IMR-90 (cell line): ENCODE measurements around the gene DNAJC25.

ENCODE experiments used
- CEBPB ChIP-seq: IDR thresholded peaks from 2 replicates; pipeline ENCODE4 v1.6.1; 2012; ENCODE audit warnings: low read depth, low read length, improper control_type of control experiment
- MAZ ChIP-seq: IDR thresholded peaks from 2 replicates; pipeline ENCODE4 v1.6.1; 2012; ENCODE audit warnings: low read depth, mild to moderate bottlenecking, low read length, improper control_type of control experiment, moderate library complexity, borderline replicate concordance
- MXI1 ChIP-seq: IDR thresholded peaks from 2 replicates; pipeline ENCODE4 v1.6.1; 2012; ENCODE audit warnings: low read depth, mild to moderate bottlenecking, low read length, moderate library complexity, borderline replicate concordance
- POLR2A ChIP-seq: IDR thresholded peaks from 2 replicates; pipeline ENCODE4 v1.6.1; 2012; ENCODE audit warnings: mild to moderate bottlenecking, low read depth, low read length
- RAD21 ChIP-seq: IDR thresholded peaks from 2 replicates; pipeline ENCODE4 v1.6.1; 2012; ENCODE audit warnings: low read length, improper control_type of control experiment
- RCOR1 ChIP-seq: IDR thresholded peaks from 2 replicates; pipeline ENCODE4 v1.6.1; 2012; ENCODE audit warnings: mild to moderate bottlenecking, low read length, improper control_type of control experiment; ENCODE audit not compliant: insufficient replicate concordance
- SMC3 ChIP-seq: fragments of 150-350 bp; IDR thresholded peaks from 2 replicates; pipeline ENCODE4 v1.6.1; 2016; ENCODE audit warnings: low read depth, mild to moderate bottlenecking, antibody characterized with exemption, low read length, moderate library complexity
- TF ChIP-seq, protein P1 (sequence below): fragments of 150-350 bp; IDR thresholded peaks from 2 replicates; pipeline ENCODE4 v1.6.1; 2017; ENCODE audit warnings: mild to moderate bottlenecking, antibody characterized with exemption, low read length, low read depth
- TF ChIP-seq, protein P2 (sequence below): conservative IDR thresholded peaks from 2 replicates; pipeline ENCODE4 v1.5.1; 2012; ENCODE audit warnings: mild to moderate bottlenecking, low read depth, low read length, improper control_type of control experiment

DNA sequence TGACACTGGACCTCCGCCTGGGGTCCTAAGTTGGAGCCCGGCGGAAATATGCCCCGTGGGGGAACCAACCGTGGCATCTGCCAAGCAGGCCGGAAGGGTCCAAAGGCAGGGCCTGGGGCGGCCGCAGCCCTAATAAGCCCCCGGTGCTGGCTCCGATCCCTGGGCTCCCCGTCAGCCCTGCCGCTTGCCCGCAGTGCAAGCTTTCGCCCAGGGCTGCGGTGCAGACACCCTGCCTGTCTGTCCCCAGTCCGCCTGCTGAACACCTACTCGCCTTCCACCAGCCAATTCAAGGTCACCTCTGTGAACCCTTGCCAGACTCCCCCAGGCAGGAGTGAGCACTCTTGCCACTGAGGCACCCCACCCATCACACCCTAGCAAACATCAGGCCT is 31.2 kb upstream of the DNAJC25 start:
- TF ChIP-seq MAZ (no peak), POLR2A (no peak), RCOR1 (no peak), RAD21 (no peak), SMC3 (no peak), CEBPB (no peak), MXI1 (no peak)
- TF ChIP-seq, protein P1, sequence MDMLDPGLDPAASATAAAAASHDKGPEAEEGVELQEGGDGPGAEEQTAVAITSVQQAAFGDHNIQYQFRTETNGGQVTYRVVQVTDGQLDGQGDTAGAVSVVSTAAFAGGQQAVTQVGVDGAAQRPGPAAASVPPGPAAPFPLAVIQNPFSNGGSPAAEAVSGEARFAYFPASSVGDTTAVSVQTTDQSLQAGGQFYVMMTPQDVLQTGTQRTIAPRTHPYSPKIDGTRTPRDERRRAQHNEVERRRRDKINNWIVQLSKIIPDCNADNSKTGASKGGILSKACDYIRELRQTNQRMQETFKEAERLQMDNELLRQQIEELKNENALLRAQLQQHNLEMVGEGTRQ = no peak
- TF ChIP-seq, protein P2, sequence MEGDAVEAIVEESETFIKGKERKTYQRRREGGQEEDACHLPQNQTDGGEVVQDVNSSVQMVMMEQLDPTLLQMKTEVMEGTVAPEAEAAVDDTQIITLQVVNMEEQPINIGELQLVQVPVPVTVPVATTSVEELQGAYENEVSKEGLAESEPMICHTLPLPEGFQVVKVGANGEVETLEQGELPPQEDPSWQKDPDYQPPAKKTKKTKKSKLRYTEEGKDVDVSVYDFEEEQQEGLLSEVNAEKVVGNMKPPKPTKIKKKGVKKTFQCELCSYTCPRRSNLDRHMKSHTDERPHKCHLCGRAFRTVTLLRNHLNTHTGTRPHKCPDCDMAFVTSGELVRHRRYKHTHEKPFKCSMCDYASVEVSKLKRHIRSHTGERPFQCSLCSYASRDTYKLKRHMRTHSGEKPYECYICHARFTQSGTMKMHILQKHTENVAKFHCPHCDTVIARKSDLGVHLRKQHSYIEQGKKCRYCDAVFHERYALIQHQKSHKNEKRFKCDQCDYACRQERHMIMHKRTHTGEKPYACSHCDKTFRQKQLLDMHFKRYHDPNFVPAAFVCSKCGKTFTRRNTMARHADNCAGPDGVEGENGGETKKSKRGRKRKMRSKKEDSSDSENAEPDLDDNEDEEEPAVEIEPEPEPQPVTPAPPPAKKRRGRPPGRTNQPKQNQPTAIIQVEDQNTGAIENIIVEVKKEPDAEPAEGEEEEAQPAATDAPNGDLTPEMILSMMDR = no peak
